HUES48 (cell line): ENCODE data around the gene DOCK3.

Experiments
- H3K27ac ChIP-seq: one replicate; pipeline ENCODE4 v1.7.0; 2013; ENCODE audit warnings: low read depth, low read length, inconsistent platforms
- H3K27me3 ChIP-seq: 2 replicates; pipeline ENCODE4 v1.6.1; 2013; ENCODE audit warnings: mild to moderate bottlenecking, low read length; ENCODE audit not compliant: control insufficient read depth, insufficient read depth
- H3K36me3 ChIP-seq: 2 replicates; pipeline ENCODE4 v1.6.1; 2013; ENCODE audit warnings: low read length; ENCODE audit not compliant: control insufficient read depth, insufficient read depth
- H3K4me1 ChIP-seq: 2 replicates; pipeline ENCODE4 v1.6.1; 2013; ENCODE audit warnings: mild to moderate bottlenecking, low read length; ENCODE audit not compliant: control insufficient read depth, insufficient read depth
- H3K4me3 ChIP-seq: 2 replicates; pipeline ENCODE4 v1.5.1; 2013; ENCODE audit warnings: mild to moderate bottlenecking, low read depth, low read length
- H3K9ac ChIP-seq: 2 replicates; pipeline ENCODE4 v1.6.1; 2013; ENCODE audit warnings: mild to moderate bottlenecking, low read depth, low read length, moderate library complexity
- H3K9me3 ChIP-seq: 2 replicates; pipeline ENCODE4 v1.6.1; 2013; ENCODE audit warnings: low read length; ENCODE audit not compliant: control insufficient read depth, insufficient read depth

DOCK3 gene

DNA sequence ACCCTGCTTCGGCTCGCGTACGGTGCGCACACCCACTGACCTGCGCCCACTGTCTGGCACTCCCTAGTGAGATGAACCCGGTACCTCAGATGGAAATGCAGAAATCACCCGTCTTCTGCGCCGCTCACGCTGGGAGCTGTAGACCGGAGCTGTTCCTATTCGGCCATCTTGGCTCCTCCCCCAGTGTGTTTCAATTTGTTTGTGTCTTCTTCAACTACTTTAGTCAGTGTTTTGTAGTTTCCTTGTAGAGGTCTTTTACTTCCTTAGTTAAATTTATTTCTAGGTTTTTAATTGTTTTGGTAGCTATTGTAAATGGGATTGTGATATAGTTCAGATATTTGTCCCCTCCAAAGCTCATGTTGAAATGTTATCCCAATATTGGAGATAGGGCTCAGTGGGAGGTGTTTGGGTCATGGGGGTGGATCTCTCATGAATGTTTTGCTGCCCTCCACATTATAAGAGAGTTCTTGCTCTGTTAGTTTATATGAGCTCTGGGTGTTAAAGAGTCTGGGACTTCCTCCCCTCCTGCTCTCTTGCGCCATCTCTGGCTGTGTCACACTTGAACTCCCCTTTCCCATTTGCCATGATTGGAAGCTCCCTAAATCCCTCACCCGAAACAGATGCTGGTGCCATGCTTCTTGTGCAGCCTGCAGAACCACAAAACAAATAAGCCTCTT is 304.4 kb downstream of the DOCK3 start:
- Histone ChIP-seq H3K9ac (peak overlapping the region; percentile 70; the same call in 1 of the 2 replicates), H3K27me3 (no peaks in the 10 kb centered on the region), H3K4me1 (peaks cover 3% of the 10 kb centered on the region; the same call in 1 of the 2 replicates), H3K4me3 (peak overlapping the region; percentile 55; the same call in 1 of the 2 replicates), H3K36me3 (no peaks in the 10 kb centered on the region), H3K9me3 (no peaks in the 10 kb centered on the region), H3K27ac (no peak overlapping the region)

GRCh38 chr3:50982540-50983325 is 308.0 kb downstream of the DOCK3 start:
- no peak overlapping the region for H3K27ac ChIP-seq
- peaks cover 3% of the 10 kb centered on the region; the same call in 1 of the 2 replicates for H3K4me1 ChIP-seq
- H3K36me3 ChIP-seq = no peaks in the 10 kb centered on the region
- no peaks in the 10 kb centered on the region for H3K9me3 ChIP-seq
- no peak overlapping the region for H3K4me3 ChIP-seq
- no peak overlapping the region for H3K9ac ChIP-seq
- H3K27me3 ChIP-seq = no peaks in the 10 kb centered on the region

DNA sequence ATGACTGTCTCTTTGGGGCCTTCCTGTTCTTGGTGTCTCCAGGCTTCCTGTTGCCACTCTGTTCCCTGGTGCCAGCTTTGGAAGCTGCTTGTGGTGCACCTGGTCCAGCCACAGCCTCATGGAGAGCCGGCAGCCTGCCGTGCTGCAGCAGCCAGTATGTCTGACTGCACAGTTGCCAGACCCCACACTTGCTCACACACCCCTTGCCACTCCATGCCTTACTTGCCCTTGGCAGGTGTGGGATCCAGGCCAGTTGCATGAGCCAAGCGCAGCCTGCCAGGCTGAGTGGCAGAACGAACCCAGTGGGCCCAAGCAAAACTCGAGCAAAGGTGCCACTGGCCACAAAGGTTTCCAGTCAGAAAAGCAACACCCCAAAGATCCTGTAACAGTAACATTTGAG is 309.2 kb downstream of the DOCK3 start:
- Histone ChIP-seq H3K9ac (no peak overlapping the region), H3K27ac (no peak overlapping the region), H3K27me3 (no peaks in the 10 kb centered on the region), H3K4me1 (peaks cover 3% of the 10 kb centered on the region; the same call in 1 of the 2 replicates), H3K9me3 (no peaks in the 10 kb centered on the region), H3K4me3 (no peak overlapping the region), H3K36me3 (no peaks in the 10 kb centered on the region)

DNA sequence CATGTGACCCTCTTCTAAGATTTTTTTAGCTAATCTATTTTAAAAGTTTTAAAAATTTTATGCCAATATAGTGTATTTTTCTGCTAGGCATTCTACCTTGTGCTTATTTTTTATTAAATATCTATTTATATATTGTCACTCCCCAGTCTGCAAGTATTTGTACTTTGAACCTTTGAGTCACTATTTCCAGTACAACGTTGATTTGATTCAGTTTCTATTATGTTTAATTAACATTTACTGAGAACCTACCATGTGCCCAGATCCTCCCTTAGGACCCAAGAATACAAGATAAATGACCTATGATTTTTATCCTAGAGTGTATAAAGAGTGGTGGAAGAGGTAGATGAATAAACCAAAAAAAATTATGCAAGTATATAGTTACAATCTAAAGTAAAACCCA is 311.2 kb downstream of the DOCK3 start:
- H3K27me3 ChIP-seq = no peaks in the 10 kb centered on the region
- no peak overlapping the region for H3K9ac ChIP-seq
- no peaks in the 10 kb centered on the region for H3K4me1 ChIP-seq
- no peak overlapping the region for H3K27ac ChIP-seq
- H3K9me3 ChIP-seq = 0 out of 2 replicates have a peak, but pooled peaks cover 5% of the 10 kb centered on the region
- no peak overlapping the region for H3K4me3 ChIP-seq
- H3K36me3 ChIP-seq = no peaks in the 10 kb centered on the region

DNA sequence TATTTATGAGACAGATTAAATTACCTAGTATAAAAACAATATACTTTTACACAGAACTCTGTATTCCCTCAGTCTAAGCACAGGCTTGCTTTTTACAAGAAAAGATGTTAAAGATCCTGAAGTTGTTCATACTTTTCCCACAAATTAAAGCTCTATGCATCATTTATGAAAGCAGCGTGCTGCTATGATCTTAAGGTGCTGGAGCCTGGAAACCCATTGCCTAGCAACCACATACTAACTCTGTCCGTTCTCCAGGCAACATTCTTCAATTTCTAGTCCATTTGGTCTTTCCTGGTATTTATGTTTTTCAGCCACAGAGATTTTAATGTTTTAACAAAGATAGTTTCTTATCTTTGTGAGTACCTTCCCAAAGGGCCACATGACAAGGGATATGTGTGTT is 312.0 kb downstream of the DOCK3 start:
- H3K9me3 ChIP-seq = 0 out of 2 replicates have a peak, but pooled peaks cover 5% of the 10 kb centered on the region

GRCh38 chr3:50994537-50994936 is 319.8 kb downstream of the DOCK3 start:
- Histone ChIP-seq H3K9ac (no peak overlapping the region), H3K27ac (no peak overlapping the region), H3K4me3 (no peak overlapping the region), H3K36me3 (no peaks in the 10 kb centered on the region), H3K4me1 (0 out of 2 replicates have a peak, but pooled peaks cover 3% of the 10 kb centered on the region), H3K27me3 (no peaks in the 10 kb centered on the region), H3K9me3 (0 out of 2 replicates have a peak, but pooled peaks cover 5% of the 10 kb centered on the region)

More for the DNA sequence above, 312.0 kb downstream of the DOCK3 start:
- Histone ChIP-seq H3K4me3 (no peak overlapping the region), H3K27ac (no peak overlapping the region), H3K4me1 (no peaks in the 10 kb centered on the region), H3K9ac (no peak overlapping the region), H3K36me3 (no peaks in the 10 kb centered on the region), H3K27me3 (no peaks in the 10 kb centered on the region)

GRCh38 chr3:50995085-50995824 is 320.5 kb downstream of the DOCK3 start:
- H3K36me3 ChIP-seq = no peaks in the 10 kb centered on the region
- 0 out of 2 replicates have a peak, but pooled peaks cover 3% of the 10 kb centered on the region for H3K4me1 ChIP-seq
- H3K4me3 ChIP-seq = no peak overlapping the region
- no peak overlapping the region for H3K27ac ChIP-seq
- H3K27me3 ChIP-seq = no peaks in the 10 kb centered on the region
- 0 out of 2 replicates have a peak, but pooled peaks cover 5% of the 10 kb centered on the region for H3K9me3 ChIP-seq
- H3K9ac ChIP-seq = no peak overlapping the region

DNA sequence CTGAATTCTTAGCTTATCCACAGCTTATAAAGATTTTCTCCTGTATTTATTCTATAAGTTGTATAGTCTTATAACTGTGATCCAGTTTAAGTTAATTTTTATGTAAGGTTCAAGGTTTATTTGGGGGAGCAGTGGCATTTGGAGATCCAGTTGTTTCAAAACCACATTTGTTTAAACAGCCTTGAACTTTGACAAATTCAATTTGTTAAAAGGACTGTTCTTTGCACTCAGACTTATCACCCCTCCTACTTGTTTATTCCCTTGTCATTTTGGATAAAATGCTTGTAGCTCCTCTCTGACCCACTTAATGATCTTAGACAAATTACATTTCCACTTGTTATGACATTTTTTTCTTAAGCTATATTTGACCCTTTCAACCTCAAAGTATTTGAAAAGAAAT is 327.8 kb downstream of the DOCK3 start:
- no peaks in the 10 kb centered on the region for H3K36me3 ChIP-seq
- no peak overlapping the region for H3K27ac ChIP-seq

DNA sequence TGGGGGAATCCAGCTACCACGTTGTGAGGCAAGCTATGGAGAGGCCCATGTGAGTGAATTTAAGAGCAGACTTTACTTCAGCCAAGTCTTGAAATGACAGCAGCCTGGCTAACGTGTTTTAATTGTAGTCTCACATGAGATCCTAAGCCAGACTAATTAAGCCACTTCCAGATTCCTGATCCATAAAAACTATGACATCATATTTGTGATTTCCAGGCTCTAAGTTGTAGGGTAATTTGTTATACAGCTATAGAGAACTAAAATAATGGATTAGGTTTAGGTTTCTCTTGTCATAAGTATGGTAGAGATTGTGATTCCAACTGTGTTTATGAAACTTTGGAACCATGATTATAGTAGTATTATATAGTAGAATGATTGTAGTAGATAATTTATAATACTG is 329.5 kb downstream of the DOCK3 start:
- H3K27ac ChIP-seq = no peak overlapping the region
- no peaks in the 10 kb centered on the region for H3K27me3 ChIP-seq
- no peaks in the 10 kb centered on the region for H3K9me3 ChIP-seq
- H3K36me3 ChIP-seq = no peaks in the 10 kb centered on the region
- no peaks in the 10 kb centered on the region for H3K4me1 ChIP-seq
- no peak overlapping the region for H3K4me3 ChIP-seq
- no peak overlapping the region for H3K9ac ChIP-seq

More for the DNA sequence above, 327.8 kb downstream of the DOCK3 start:
- no peak overlapping the region for H3K9ac ChIP-seq
- H3K4me3 ChIP-seq = no peak overlapping the region
- H3K27me3 ChIP-seq = no peaks in the 10 kb centered on the region
- no peaks in the 10 kb centered on the region for H3K9me3 ChIP-seq
- no peaks in the 10 kb centered on the region for H3K4me1 ChIP-seq

- H3K4me1 ChIP-seq = peaks cover 10% of the 10 kb centered on the region; the same call in 1 of the 2 replicates
- H3K27me3 ChIP-seq = no peaks in the 10 kb centered on the region
- no peaks in the 10 kb centered on the region for H3K36me3 ChIP-seq
- no peaks in the 10 kb centered on the region for H3K9me3 ChIP-seq
- no peak overlapping the region for H3K4me3 ChIP-seq
- H3K27ac ChIP-seq = no peak overlapping the region
- no peak overlapping the region for H3K9ac ChIP-seq
Measured at GRCh38 chr3:51024121-51024520, 349.4 kb downstream of the DOCK3 start.
